SK-N-SH (cell line): ENCODE data around the gene ALG9.

Source experiments
- RAD21 ChIP-seq: IDR thresholded peaks from 2 replicates; pipeline ENCODE4 v1.6.1; 2012; ENCODE audit warnings: mild to moderate bottlenecking, low read length
- TF ChIP-seq, protein P1 (sequence below): fragments of 200-600 bp; sonication (generic); IDR thresholded peaks from 2 replicates; pipeline ENCODE4 v1.6.1; 2017; ENCODE audit warnings: antibody characterized with exemption, mild to moderate bottlenecking, moderate library complexity

DNA sequence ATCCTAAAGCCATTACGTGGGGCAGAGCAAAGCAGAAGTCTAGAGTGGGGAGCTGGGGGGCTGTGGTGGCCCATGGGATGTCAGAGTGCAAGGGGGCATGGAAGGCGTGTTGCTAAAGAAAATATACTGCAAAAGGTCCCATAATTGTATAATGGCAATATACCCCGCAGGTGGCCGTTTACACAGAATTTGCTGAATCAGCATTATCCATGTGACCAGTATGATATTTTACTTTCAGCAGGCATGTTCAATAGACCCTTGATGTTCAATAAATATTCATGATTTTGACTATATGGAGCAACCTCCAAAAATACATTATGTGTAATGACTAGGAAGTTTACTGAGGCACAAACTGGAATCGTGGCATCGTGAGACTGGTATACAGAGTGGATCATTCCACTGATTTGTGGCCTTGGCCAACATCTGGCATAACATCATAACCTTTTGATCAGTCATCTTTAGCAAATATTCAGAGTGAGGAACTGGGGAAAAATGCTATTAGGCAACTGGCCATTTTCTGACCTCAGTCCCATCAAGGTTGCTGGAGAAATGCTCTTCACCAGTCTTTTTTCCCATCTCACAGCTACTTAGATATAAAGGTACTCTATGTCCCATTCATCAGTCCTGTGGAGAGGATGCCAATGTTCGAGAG lies 75.9 kb downstream of the ALG9 start:
- TF ChIP-seq, protein P1, sequence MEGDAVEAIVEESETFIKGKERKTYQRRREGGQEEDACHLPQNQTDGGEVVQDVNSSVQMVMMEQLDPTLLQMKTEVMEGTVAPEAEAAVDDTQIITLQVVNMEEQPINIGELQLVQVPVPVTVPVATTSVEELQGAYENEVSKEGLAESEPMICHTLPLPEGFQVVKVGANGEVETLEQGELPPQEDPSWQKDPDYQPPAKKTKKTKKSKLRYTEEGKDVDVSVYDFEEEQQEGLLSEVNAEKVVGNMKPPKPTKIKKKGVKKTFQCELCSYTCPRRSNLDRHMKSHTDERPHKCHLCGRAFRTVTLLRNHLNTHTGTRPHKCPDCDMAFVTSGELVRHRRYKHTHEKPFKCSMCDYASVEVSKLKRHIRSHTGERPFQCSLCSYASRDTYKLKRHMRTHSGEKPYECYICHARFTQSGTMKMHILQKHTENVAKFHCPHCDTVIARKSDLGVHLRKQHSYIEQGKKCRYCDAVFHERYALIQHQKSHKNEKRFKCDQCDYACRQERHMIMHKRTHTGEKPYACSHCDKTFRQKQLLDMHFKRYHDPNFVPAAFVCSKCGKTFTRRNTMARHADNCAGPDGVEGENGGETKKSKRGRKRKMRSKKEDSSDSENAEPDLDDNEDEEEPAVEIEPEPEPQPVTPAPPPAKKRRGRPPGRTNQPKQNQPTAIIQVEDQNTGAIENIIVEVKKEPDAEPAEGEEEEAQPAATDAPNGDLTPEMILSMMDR: no peak
- TF ChIP-seq RAD21: no peak
